ENCODE results near the gene LMAN2.

Gene LMAN2

DNA sequence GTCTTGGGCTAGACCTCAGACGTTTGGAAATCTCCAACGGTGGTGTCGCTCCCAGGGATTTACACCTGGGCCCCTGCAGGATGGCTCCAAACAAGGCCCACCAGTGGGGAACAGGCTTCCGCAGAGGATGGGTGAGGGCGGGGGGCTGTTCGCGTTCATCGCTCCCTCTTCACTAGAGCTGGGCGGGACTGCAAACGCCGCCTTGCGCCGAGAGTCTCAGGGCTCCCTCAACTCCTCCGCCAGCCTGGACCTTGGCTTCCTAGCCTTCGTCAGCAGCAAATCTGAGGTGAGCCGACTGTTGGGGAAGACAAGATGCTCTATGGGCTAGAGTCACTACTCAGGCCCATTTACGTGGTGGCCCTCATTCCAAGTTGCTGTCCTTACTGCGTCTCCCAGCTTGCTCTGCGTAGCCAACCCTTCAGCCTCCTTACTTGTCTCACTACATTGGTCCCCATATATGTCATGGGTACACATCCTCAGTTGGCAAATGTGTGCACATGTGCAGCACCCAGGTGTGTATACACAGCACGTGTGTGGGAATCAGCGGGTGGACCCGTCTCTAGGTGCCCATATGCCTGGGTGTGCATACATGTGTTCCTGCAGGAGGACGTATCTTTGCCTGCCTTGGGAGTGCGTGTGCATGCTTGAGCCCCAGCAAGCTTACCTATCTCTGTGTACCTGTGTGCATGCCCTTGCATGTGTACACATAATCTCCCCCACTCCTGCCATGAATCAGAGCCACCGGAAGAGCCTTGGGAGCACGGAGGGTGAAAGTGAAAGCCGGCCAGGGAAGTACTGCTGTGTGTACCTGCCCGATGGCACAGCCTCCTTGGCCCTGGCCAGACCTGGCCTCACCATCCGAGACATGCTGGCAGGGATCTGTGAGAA lies 16.8 kb upstream of the LMAN2 start:
- Histone ChIP-seq H3K27me3 (replicated peaks; ENCODE audit: control insufficient read depth, insufficient read depth, low read length) (no peaks in the 10 kb centered on the region), H3K36me3 (ENCODE audit: control insufficient read depth, insufficient read depth, low read length) (peaks cover 29% of the 10 kb centered on the region), H3K4me3 (replicated peaks; ENCODE audit: low read depth, low read length) (no peak overlapping the region)
- DNase-seq (ENCODE audit: extremely low read depth, insufficient read length) = no peak
- TF ChIP-seq CTCF (IDR thresholded peaks at IDR 0.05; ENCODE audit: insufficient read depth, low read length, poor library complexity, severe bottlenecking) = no peak

- no peaks in the 10 kb centered on the region for H3K27me3 ChIP-seq (replicated peaks; ENCODE audit: control insufficient read depth, insufficient read depth, low read length)
Measured at GRCh38 chr5:177367323-177367848, 15.9 kb upstream of the LMAN2 start.

GRCh38 chr5:177366528-177367322 lies 15.3 kb upstream of the LMAN2 start:
- TF ChIP-seq CTCF (IDR thresholded peaks at IDR 0.05; ENCODE audit: insufficient read depth, low read length, poor library complexity, severe bottlenecking) = no peak
- H3K27me3 ChIP-seq (replicated peaks; ENCODE audit: control insufficient read depth, insufficient read depth, low read length) = no peaks in the 10 kb centered on the region
- no peak for DNase-seq (ENCODE audit: extremely low read depth, insufficient read length)
- H3K36me3 ChIP-seq (ENCODE audit: control insufficient read depth, insufficient read depth, low read length) = peaks cover 26% of the 10 kb centered on the region
- no peak overlapping the region for H3K4me3 ChIP-seq (replicated peaks; ENCODE audit: low read depth, low read length)

More at GRCh38 chr5:177367323-177367848, 15.9 kb upstream of the LMAN2 start:
- no peak for TF ChIP-seq CTCF (IDR thresholded peaks at IDR 0.05; ENCODE audit: insufficient read depth, low read length, poor library complexity, severe bottlenecking)
- DNase-seq (ENCODE audit: extremely low read depth, insufficient read length) = no peak
- peaks cover 27% of the 10 kb centered on the region for H3K36me3 ChIP-seq (ENCODE audit: control insufficient read depth, insufficient read depth, low read length)
- no peak overlapping the region for H3K4me3 ChIP-seq (replicated peaks; ENCODE audit: low read depth, low read length)

- H3K27me3 ChIP-seq (replicated peaks; ENCODE audit: control insufficient read depth, insufficient read depth, low read length) = no peaks in the 10 kb centered on the region
- DNase-seq (ENCODE audit: extremely low read depth, insufficient read length) = no peak
- no peak overlapping the region for H3K4me3 ChIP-seq (replicated peaks; ENCODE audit: low read depth, low read length)
- peaks cover 20% of the 10 kb centered on the region for H3K36me3 ChIP-seq (ENCODE audit: control insufficient read depth, insufficient read depth, low read length)
- no peak for TF ChIP-seq CTCF (IDR thresholded peaks at IDR 0.05; ENCODE audit: insufficient read depth, low read length, poor library complexity, severe bottlenecking)
Measured at GRCh38 chr5:177365845-177366527, 14.5 kb upstream of the LMAN2 start.

DNA sequence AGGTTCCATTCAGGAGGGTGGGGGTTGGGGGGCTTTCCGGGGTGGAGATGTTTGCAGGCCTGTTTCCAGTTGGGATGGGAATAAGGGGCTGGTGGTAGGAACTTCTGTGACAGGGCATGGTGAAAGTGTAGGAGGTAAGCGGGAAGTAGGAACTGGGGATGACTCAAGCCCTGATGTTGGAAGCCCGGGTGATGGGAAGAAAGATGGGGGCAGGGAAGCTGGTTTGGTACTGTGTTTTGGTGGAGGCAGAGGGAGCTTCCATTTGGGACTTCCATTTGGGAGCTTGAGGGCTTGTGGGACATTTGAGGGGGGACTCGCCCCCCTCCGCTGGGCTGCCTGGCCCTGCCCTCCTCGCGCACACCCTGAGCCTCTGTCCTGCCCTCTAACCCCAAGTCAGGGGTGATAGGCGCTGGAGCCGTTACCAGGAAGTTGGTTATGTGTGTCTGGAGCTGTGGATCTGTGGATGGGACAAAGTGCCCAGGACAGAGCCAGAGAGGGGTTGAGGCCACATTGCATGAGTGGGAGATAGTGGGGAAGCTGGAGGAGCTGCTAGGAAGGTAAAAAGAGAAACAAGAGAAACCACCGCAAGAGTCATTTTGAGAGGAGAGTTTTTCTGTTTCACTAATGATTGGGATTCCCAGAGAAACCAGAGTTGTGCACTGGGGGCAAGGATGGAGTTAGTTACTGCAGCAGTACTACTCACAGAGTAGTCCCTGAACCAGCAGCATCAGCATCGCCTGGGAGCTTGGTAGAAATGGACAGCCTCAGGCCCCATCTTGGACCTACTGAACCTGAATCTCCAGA lies 12.9 kb upstream of the LMAN2 start:
- peak; percentile 71 for DNase-seq (ENCODE audit: extremely low read depth, insufficient read length)
- TF ChIP-seq CTCF (IDR thresholded peaks at IDR 0.05; ENCODE audit: insufficient read depth, low read length, poor library complexity, severe bottlenecking) = no peak
- Histone ChIP-seq H3K4me3 (replicated peaks; ENCODE audit: low read depth, low read length) (peak overlapping the region; percentile 40), H3K36me3 (ENCODE audit: control insufficient read depth, insufficient read depth, low read length) (peaks cover 15% of the 10 kb centered on the region), H3K27me3 (replicated peaks; ENCODE audit: control insufficient read depth, insufficient read depth, low read length) (no peaks in the 10 kb centered on the region)

All from GM06990 (cell line).